Ishikawa (cell line): ENCODE results near the gene MVD.

Experiments
- CEBPB ChIP-seq: IDR thresholded peaks from 2 replicates; pipeline ENCODE4 v1.6.1; 2012
- CREB1 ChIP-seq: IDR thresholded peaks from 2 replicates; pipeline ENCODE4 v1.6.1; 2012; ENCODE audit warnings: low read depth
- EGR1 ChIP-seq: IDR thresholded peaks from 2 replicates; pipeline ENCODE4 v1.6.1; 2012
- EP300 ChIP-seq: IDR thresholded peaks from 2 replicates; pipeline ENCODE4 v1.6.1; 2012; ENCODE audit warnings: borderline replicate concordance
- NFIC ChIP-seq: IDR thresholded peaks from 2 replicates; pipeline ENCODE4 v1.6.1; 2012
- TAF1 ChIP-seq: IDR thresholded peaks from 2 replicates; pipeline ENCODE4 v1.6.1; 2012; ENCODE audit warnings: low read depth, mild to moderate bottlenecking
- TF ChIP-seq, protein P1 (sequence below): IDR thresholded peaks from 2 replicates; pipeline ENCODE4 v1.6.1; 2012

DNA sequence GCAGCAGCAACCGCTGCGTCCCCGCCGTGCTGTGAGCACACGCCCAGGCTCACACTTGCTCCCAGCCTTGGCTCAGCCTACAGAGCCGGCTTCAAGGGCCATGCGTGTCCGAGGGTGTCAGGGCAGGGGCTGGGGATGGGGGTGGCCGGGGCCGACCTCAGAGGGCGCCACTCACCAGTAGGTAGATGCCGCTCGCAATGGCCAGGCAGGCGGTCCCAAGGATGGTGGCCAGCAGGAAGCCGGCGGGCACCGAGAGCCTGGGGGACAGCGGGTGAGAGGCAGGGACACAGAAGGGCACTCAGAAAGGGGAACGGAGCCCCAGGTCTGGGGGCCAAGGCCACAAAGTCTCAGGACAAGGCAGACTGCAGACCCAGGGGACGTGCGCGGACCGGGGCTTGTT is 16.9 kb downstream of the MVD start:
- TF ChIP-seq TAF1 = no peak
- no peak for TF ChIP-seq EP300
- no peak for TF ChIP-seq CREB1
- TF ChIP-seq CEBPB = no peak
- TF ChIP-seq NFIC = no peak
- TF ChIP-seq, protein P1, sequence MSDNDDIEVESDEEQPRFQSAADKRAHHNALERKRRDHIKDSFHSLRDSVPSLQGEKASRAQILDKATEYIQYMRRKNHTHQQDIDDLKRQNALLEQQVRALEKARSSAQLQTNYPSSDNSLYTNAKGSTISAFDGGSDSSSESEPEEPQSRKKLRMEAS = no peak
- TF ChIP-seq EGR1 = no peak
